ENCODE data around the gene RBM33.
A peak's percentile ranks its signal among the peaks of the same experiment; 100 is the strongest.
"Not testable (repeated sequence)": the region's sequence is repeated elsewhere in the genome, so short reads cannot be mapped to it uniquely, and the experiment has no call there.

The RBM33 gene

DNA sequence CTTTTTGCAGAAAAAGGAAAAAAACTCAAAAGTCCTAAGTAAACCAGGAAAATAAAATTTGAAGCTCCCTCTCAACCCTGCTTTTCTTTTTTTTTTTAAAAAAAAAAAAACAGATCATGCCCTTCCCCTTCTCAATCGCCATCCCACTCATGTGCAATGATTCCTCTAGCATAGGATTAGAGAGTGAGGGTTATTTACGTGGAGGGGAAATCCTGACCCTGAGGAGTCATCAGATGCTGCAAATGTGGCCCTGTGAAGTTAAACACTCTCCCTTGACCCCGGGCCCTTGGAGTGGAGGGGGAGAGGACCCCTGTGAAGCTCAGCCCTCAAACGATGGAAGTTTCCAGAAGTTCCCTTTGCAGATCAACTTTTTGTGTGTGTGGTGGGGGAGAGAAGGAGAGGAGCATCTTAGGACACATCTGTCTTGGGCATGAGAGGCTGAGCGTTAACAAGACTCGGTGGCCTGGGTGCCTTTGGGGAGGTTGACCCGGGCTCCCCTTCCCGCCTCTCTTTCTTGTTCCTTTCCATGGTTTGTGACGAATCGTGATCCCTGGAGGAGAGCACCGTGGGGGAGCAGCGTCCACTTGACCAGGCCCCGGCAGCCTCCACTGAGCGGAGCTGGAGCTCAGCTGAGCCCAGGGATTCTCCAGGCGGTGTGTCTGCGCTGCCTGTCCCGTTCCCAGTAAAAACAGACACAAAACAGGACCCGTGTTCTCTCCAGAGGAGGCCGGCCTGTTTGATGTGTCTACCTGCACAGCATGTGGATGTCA is 169.3 kb downstream of the RBM33 start:
- no peak for DNase-seq

DNA sequence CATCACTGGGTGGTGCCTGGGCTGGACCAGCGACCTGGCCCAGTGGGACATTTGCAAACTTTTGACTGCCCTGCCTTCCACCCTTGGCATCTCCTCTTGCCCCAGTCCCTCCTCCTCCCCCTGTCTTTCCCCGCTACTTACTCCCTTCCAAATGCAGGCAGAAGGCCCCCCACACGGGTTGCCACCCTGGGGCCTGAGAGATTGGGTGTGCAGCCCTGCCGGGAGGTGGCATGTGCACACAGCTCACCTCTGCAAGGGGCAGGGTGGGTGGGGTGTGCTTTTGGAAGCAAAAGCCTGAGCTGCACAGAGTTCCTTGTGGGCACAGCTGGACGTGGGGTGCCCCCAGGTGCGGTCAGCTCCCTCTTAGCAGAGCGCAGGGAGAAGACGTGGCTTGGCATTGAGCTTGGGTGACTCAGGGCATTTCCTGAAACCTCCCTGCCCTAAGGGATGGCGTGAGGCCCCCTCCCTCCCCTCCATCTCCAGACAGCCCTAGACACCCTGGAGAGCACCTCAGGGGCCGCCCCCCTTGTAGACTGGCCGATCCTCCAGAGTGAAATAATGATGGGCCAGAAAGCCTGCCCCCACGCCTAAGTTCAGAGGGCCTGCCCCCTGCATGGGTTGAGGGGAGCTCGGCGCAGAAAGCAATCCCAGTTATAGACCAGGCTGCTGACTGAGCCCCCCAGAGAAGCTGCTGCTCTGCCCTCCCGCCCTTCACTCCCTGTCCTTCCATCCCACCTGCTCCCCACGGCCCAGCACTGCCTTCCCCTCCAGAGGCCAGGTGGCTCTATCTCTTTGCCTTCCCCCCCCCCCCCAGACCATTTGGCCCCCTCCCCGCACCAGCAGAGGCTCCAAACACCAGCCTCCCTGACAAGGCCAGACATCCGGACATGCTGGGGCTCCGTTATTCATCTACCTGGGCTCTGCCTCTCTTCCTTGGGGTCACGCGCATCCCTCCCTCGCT is 170.1 kb downstream of the RBM33 start:
- no peak for DNase-seq

DNA sequence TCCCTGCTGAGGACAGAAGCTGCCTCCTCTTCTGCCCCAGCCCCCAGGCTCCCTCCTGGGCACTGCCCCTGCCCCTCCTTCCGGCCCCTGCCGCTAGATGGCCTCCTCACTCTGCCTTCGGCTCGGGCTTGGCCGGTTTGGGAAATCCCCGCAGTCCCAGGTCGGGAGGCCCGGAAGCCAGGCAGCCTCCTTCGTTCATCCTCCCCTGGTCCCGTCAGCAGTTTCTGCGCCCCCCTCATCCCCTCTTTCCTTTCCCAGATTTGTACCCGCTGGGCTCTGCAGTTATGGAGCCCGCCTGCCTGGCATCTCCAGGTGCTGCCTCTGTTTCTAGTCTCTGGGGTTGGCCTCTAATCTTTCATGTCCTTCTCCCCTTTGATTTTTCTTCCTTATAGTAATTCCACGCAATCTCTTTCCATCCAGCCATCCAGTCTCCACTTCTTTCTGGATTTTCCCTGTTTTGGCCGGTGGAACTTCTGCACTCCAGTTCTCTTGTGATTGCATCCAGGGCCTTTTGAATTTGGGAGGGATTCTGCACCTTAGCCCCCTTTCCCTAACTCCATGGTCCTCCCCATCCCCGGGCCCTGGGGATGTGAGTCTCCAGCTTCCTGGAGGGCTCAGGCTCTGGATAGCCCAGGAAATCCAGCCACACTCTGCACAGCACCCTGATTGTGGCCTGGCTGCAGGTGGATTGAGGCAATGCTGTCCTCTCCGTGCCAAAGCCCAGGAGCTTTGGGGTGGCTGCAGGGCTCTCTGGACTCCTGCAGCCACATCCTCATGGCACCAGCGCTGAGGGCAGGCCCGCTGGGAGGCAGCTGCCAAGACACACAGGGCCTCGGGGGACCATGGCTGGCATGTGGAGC is 171.1 kb downstream of the RBM33 start:
- peak; percentile 66 for DNase-seq

DNA sequence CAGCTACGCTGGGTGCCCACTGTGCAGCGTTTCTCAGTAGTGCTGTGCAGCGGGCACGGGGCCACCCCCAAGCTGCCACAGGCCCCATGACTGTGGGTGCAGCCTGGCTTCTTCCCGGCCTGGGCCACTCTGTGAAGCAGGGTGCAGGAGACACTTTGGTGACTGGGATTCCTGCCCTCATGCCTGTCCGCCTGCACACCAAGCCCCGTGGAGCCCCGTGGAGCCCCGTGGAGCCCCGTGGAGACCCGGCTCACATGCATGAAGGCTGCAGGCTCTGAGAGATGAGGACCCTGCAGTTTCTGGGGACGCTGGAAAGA is 171.7 kb downstream of the RBM33 start:
- no peak for DNase-seq

DNA sequence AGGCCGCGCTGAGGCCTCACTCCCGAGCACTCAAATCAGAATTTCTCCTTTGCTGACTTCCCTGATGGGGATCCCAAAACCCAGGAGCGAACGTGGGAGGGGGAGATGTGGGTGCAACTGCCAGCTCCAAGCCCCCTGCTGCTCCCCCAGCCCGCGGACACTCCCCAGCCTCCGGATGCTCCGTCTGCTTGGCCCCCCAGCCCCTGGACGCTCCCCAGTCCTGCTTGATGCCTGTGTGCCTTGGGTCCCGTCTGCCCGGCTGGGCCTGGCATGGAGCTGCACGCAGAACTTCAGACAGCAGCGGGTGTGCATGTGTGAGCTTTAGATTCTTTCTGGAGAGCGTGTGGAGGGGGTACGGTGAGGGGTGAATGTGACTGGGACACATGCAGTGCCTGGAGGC is 172.5 kb downstream of the RBM33 start:
- DNase-seq, result no peak

DNA sequence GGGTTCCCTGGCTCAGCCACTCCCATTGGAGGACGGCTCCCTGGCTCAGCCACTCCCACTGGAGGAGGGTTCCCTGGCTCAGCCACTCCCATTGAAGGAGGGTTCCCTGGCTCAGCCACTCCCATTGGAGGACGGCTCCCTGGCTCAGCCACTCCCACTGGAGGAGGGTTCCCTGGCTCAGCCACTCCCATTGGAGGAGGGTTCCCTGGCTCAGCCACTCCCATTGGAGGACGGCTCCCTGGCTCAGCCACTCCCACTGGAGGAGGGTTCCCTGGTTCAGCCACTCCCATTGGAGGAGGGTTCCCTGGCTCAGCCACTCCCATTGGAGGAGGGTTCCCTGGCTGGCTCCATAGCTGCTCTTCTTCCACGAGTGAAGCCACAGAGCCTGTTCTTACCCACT is 173.1 kb downstream of the RBM33 start:
- not testable (repeated sequence) for DNase-seq

DNA sequence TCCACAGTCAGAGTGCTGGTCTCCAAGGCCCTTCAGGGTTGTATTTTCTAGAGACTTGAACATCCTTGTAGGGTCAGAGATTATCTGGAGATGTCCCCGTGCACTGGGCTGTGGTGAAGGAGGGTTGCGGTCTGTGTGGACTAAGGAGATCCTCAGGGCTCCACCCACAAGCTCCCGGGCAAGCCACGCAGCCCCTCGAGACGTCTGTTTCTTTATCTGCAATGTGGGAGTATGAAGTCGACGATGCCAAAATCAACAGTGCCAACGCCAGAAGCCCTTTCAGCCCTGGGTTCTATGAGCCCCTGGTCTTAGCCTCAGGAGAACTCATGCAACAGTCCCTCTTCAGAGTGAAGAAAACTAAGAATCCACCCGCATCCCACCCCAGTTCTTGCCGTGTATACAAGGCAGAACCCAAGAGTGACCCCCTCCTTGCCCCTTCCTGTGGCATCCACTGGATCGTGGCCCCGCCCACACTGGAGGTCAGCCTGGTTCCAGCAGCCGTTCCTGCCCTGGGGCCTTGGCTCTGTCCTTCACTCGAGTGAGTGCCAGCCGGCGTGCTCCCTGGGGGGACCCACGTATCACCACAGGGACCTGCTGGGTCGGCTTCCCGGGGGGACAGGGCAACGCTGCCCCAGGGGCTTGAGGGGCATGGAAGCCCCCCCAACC is 173.8 kb downstream of the RBM33 start:
- DNase-seq, result no peak

DNA sequence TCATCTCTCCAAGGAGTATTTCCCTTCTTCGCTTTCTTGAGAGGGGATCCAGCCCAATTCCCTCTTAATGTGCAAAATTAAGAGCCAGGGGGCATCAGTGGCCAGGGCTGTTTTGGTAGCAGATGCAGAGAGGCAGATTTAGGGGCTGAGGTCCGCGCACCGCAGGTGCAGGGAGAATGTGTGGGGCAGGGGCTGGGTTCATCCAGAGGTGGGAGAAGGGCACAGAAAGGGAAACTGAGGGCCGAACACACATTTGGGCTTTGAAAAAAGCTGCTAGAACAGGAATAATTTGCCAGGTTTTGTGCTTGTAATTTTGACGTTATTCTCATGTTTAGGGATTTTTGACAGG is 174.3 kb downstream of the RBM33 start:
- DNase-seq, result no peak

DNA sequence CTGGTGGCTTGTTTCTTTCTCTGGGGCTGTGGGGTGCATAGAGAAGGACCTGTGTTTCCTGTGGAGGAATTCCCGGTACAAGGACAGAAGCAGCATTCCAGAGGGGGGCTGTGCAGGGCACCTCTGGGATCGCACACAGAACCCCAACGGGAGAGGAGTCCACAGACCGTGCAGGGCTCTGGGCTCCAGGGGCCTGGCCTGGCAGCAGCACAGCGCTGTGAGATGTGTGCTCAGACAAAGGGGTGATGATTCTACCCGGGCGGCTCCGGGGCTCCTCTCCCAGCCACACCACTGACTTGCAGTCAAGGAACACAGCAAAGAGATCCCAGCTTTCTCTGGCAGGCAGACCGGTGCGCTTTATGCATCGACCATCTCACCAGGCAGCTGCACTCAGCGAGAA is 174.7 kb downstream of the RBM33 start:
- no peak for DNase-seq

DNA sequence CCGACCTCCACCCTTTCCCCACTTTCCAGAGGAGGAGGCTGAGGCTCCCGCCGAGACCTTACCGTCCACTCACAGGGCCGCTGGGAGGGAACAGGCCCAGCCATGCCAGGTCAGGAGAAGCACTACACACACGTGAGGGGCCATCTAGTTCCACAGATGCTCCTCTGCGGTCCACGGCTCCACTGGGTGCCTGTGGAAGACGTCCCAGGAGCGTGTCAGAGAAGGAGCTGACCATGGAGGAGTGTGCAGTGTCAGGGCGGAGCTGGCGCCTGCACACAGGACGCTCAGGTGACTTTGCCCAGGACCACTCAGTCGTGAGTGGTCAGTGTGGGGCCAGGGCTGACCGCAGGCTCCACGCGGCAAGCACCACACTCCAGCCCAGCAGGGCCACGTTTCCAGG is 175.8 kb downstream of the RBM33 start:
- no peak for DNase-seq

DNA sequence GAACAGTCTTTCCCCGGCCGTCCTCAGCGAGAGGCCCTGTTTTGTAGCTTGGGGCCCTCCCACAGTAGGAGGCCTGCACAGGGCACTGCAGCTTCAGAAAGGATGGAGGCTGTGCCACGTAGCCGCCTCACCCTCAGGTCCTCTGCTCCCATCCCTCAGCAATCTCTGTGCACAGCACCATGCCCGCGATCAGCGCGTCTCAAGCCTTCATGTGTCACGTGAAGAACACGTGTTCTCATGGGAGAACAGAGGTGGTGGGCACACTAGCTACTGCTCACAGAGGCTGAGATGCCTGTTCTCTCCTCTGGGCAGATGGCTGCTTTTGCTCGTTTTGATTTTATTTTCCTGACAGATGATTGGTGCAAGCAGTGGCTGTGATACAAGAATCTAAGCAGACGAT is 176.3 kb downstream of the RBM33 start:
- DNase-seq, result no peak

DNA sequence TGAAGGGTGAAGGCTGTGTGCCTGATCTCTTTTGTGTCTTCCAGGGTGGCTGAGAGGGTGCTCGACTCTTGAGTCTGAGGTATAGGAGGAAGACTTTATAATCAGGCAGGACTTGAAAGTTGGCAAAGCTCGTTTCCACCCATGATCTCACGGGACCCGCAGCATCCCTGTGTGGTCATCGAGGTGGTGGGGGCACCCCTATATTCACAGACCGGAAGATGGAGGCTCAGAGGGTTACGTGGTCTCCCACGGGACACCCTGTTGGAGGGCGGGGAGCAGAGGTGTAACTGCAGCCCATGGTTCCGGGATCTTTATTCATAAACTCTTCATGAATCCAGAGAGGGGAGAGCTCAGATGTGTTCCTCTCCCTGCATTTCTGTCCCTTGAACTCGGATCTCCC is 177.4 kb downstream of the RBM33 start:
- no peak for DNase-seq

DNA sequence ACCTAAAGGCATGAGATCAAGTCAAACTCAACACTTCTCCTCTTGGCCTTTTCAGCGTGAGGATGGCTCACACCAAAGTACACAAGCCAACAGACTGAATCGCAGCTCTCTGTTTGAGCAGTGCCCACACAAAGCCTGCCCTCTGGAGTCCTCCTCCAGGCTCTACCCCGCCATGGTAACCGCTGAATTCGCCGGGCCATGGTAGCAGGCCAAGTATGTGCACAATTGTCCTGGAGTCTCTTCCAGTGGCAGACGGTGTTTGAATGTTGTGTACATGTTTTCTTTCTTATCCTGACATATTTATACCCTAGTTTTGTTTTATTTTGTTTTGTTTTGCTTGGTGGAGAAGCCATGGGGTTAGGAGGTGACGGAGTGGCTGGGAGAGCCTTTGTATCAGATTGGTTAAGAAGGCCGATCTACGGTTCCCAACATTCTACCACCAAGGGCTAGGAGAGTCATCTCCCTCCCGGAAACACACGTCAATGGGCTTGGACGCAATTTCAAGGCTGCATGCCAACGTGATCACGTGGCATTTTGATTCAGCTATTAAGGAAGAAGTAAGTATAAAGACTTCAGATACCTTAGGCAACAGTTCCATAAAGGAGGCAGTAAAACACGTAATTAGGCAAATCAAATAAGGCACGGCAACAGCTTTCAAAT is 179.9 kb downstream of the RBM33 start:
- DNase-seq, result no peak

DNA sequence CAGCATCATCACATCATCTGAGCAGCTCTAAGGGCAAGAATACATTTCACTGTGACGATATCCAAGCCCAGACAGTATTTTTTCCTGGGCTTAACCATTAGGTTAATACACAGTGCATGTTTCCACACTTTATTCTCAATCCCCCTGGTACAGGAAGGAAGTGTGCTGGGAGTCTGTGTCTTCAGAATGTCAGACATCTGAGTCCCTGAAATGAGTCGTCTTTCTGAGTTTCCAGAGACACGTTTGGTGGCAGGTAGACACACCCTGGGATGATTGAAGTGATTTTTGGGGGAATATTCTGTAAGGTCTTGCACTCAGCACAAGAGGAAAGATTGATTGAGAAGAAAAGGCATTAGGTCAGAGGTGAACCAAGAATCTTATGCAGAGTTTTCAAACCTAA is 180.9 kb downstream of the RBM33 start:
- DNase-seq, result no peak

DNA sequence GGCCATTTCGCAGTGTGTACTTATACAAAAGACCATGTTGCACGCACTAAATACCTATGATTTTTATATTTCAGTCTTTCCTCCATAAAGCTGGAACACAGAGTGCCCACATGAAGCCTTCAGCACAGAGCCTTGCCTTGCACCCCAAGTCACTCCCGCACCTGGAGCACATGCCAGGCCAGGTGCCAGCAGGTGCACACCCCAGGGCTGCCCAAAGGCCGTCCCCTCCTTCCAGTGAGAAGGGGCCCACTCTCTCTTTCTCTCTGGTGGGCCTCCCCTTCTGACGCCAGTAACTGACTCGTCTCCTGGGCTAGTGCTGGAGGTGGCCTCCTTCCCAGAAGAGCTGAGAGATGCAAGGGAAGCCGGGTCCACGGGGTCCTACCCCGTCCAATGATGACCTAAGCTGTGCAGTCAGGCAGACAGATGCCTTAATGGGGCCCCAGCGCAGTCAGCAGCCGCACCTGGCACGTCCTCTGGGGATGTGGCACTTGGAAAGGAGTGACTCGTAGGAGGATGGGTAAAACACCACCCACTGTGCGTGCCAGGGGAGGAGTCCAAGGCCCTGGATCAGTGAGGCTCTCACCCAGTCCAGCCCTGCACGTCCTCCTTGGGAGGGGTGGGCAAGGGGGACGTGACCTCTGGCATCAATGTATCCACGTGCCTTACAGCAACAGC is 185.5 kb downstream of the RBM33 start:
- DNase-seq, result no peak
